ENCODE measurements around the gene FBXO41. TPM values are rescaled to one million over a fixed set of nuclear protein-coding genes. Genes with fewer than 3 reads are reported as not detected.
A peak's percentile ranks its signal among the peaks of the same experiment; 100 is the strongest.

Gene FBXO41
- total RNA-seq, 2 experiments from 2014 or later: 27.7 to 29.5 TPM

DNA sequence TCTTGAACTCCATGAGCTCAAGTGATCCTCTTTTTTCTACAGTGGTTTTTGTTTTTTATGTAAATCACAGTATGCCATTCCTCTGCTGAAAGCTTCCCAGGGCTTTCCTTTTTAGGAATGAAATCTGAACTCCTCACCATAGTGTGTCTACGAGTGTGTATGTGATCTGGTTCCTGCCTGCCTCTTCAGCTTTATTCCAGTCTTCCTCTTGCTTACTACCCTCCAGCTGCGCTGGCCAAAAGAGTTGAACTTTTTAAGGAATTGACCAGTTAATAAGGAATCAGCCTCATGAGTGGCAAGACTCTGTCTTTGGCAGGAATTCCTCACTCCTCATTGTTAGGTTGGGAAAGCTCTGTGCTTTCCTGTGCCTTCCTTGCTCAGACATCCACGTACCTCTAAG, 46.1 kb downstream of the FBXO41 start:
- no peak for DNase-seq
- no peak overlapping the region for H3K4me3 Mint-ChIP-seq
- H3K4me1 Mint-ChIP-seq: peaks cover 43% of the 10 kb centered on the region
- ChIA-PET POLR2A (no interaction called here), CTCF (interaction anchor here (0.5 to 3.1 kb wide), 4 partner anchors 12 to 53 kb away, joined by 3 to 12 read pairs (median 6); no protein-coding TSS in a partner anchor)
- peak overlapping the region; percentile 80 for H3K27ac Mint-ChIP-seq
- H3K36me3 Mint-ChIP-seq (ENCODE audit: low read depth): peaks cover 58% of the 10 kb centered on the region
- intact Hi-C loops (cut with DNase I, micrococcal nuclease): loop anchor here in 1 of 2 experiments (10.0 kb wide), 1 partner anchor 687 kb away; the partner anchor contains the start of gene DGUOK
- no peak for ATAC-seq
- H3K9me3 Mint-ChIP-seq (ENCODE audit: low read depth): no peaks in the 10 kb centered on the region
- no peaks in the 10 kb centered on the region for H3K27me3 Mint-ChIP-seq

DNA sequence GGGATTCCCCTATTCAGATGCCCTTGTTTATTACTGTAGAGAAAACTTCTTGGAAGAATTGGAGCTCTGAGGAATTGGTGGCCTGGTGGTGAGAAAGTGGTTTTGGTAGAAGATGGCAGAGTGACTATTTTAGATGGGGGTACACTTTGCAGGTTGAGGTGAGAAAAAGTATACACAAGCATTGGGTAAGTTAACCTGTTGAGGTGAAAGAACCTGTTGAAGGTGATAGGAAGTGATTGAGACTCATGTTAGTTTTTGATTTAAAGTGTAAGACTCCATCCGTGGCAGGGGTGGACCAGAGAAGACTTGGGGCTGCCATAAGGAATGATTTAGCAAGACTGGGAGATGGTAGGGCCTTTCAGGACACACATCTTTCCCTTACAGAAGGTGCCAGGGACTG, 47.1 kb downstream of the FBXO41 start:
- CTCF ChIA-PET: interaction anchor here (2.0 to 5.3 kb wide), 4 partner anchors 13 to 54 kb away, joined by 5 to 33 read pairs (median 10); no protein-coding TSS in a partner anchor
- H3K27ac Mint-ChIP-seq: peak overlapping the region; percentile 79
- peaks cover 48% of the 10 kb centered on the region for H3K4me1 Mint-ChIP-seq
- H3K4me3 Mint-ChIP-seq: peak overlapping the region; percentile 92
- POLR2A ChIA-PET: interaction anchor here (0.6 to 0.8 kb wide), 2 partner anchors 8 to 126 kb away, joined by 3 to 4 read pairs; no protein-coding TSS in a partner anchor
- DNase-seq (no peak), ATAC-seq (no peak)
- peaks cover 51% of the 10 kb centered on the region for H3K36me3 Mint-ChIP-seq (ENCODE audit: low read depth)
- intact Hi-C loops (cut with DNase I, micrococcal nuclease): loop anchor here in 1 of 2 experiments (10.0 kb wide), 1 partner anchor 688 kb away; the partner anchor contains the start of gene DGUOK
- no peaks in the 10 kb centered on the region for H3K27me3 Mint-ChIP-seq
- H3K9me3 Mint-ChIP-seq (ENCODE audit: low read depth): no peaks in the 10 kb centered on the region

DNA sequence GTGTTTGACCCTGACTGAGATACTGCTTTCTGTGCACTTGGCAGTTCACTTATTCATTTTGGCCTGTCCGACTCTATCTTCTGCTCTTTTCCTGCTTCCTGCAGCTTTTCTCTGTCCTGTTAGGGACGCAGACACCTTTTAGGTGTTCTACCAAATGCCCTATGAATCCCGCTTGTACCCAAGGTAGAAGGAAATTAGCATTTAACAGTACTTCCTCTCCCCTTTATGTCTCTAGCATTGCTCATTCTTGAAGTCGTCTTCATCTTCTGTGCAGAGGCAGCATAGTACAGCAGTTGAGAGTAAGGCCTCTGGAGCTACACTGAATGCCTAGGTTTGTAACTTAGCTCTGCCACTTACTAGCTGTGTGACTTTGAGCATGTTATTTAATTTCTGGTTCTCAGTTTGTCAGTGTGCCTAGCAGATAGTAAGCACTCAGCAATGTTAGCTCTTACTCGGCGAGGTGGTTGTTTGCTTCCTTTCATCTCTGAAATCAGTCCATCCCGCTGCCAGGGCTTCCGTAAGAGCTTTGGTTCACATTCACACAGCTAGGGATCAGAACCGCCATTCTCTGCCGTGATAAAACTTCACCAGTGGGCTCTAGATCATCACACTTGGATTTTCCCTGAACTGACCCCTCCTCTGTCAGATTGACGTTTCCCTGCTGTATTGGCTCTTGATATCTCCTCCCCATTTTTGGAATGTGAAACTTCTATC, 48.8 kb downstream of the FBXO41 start:
- DNase-seq: no peak
- POLR2A ChIA-PET: interaction anchor here (2.0 kb wide), 1 partner anchor 502 kb away, joined by 5 read pairs; the partner anchor contains the start of gene TPRKB
- Mint-ChIP-seq H3K4me3 (peak overlapping the region; percentile 92), H3K27ac (peak overlapping the region; percentile 98), H3K27me3 (no peaks in the 10 kb centered on the region), H3K36me3 (ENCODE audit: low read depth) (peaks cover 45% of the 10 kb centered on the region), H3K9me3 (ENCODE audit: low read depth) (no peaks in the 10 kb centered on the region), H3K4me1 (peaks cover 49% of the 10 kb centered on the region)
- no peak for ATAC-seq
- CTCF ChIA-PET: interaction anchor here (0.6 to 5.5 kb wide), 12 partner anchors 9 to 762 kb away, joined by 3 to 37 read pairs (median 4); partner anchors contain the start of gene SMYD5
- intact Hi-C loops (cut with DNase I, micrococcal nuclease): loop anchor here (2.0 to 10.0 kb wide), 5 partner anchors 49 to 1219 kb away; partner anchors contain the start of genes ALMS1 (in 1 of the 2), DGUOK (in 1 of the 2), FBXO41 (in 1 of the 2) and INO80B (in 1 of the 2)

DNA sequence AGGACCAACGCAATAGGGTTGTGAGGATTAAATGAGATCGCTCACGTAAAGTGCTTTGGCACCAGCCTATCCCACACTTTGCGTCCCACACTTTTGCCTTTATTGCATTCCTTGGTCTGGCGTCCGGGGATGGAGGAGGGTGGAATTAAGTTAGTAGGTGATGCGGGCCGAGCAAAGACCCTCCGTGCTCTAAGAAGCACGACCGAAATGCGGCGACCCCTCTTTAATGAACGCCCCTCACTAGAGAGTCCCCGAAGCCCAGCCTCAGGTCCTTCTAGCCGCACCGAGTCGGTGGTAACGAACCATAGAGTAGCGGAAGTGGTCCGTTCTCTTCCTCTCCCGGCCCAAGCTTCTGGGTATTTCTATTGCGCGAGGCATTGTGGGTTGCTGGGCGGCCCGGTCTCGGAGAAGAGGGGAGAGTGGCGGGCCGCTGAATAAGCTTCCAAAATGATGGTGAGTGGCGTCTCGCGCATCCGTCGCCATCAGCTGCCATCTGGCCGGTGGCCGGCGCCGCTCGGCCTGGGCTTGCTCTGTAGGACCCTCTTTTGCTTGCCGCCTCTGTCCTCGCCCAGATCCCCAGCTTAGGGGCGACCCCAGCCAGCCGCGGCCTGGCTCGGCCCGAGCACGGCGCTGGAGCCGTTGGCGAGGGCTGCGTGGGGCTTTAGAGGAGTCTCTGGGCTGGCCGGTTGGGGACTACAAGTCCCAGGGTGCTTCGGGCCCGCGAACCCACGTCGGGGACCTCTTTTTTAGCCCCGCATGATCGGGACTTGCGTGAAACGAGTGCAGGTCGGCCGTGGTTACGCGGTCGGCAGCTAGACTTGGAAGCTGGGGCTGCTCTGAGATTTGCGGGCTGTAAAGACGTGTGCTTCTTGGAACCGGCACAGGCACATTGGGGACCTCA, 50.1 kb downstream of the FBXO41 start, which contains the start of gene CCT7:
TSS of gene CCT7 (plus strand) at position 377 of the 901 bp plus-strand sequence. CDS start at position 448, 71 bp downstream.
- peak within 1 kb of the TSS; percentile 92 for H3K4me3 Mint-ChIP-seq
- H3K4me1 Mint-ChIP-seq: peaks cover 40% of the 10 kb centered on the region
- DNase-seq (peak; percentile 92), ATAC-seq (peak; percentile 77)
- ChIA-PET CTCF (interaction anchor here (1.1 to 5.5 kb wide), 4 partner anchors 13 to 56 kb away, joined by 4 to 37 read pairs (median 22); partner anchors contain the start of gene SMYD5), POLR2A (interaction anchor here (0.5 to 2.3 kb wide), 8 partner anchors 10 to 946 kb away, joined by 3 to 9 read pairs (median 4); partner anchors contain the start of genes ALMS1, RAB11FIP5 and TPRKB)
- H3K27ac Mint-ChIP-seq: peak within 1 kb of the TSS; percentile 98
- no peaks in the 10 kb centered on the region for H3K27me3 Mint-ChIP-seq
- H3K9me3 Mint-ChIP-seq (ENCODE audit: low read depth): no peaks in the 10 kb centered on the region
- H3K36me3 Mint-ChIP-seq (ENCODE audit: low read depth): peaks cover 39% of the 10 kb centered on the region
- intact Hi-C loops (cut with DNase I, micrococcal nuclease): loop anchor here (1.0 to 10.0 kb wide), 17 partner anchors 20 to 1221 kb away; partner anchors contain the start of genes ALMS1 (in 2 of the 2), EGR4 (in 2 of the 2), FBXO41 (in 2 of the 2) and SFXN5 (in 2 of the 2)

DNA sequence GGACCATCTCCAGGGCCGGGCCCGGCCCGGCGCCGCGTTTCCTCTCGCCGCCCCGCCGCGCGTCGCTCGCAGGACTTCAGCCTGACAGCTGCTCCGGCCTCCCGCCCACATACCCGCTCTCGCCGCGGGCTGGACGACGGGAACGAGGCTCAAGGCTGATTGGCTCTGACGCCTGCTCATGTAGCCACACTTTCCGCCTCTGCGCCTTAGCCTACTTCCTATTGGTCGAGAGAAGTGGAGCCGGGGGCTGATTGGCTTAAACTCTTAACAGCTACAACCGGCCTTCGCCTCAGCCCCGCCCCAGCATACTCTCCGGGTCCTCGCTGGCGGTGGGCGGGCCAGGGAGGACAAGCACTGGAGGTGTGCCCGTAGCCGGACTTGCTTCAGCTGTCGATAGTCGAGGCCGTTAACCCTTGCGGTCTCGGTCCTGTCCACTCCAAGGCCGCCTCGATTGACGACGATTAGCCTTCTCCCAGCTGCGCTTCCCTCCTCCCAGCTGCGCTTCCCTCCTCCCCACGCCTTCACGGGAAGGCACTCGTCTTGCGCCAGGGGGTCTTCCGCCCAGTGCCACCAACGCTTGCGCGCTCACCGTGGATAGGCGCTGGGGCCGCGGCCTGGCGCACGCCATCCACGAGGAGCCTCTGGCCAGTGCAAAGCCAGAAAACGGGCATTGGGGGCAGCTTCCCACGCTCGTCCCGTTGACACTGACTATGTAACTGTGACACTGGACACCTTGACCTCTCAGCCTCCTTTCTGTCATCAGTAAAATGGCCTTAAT, 50.9 kb downstream of the FBXO41 start, which contains the start of gene PRADC1:
TSS of gene PRADC1 (minus strand) at position 86 of the 778 bp plus-strand sequence. CDS start at position 7, 79 bp downstream.
- CTCF ChIA-PET: interaction anchor here (0.8 to 5.5 kb wide), 8 partner anchors 13 to 887 kb away, joined by 3 to 37 read pairs (median 4); partner anchors contain the start of gene SMYD5
- intact Hi-C loops (cut with DNase I, micrococcal nuclease): loop anchor here (1.0 to 10.0 kb wide), 8 partner anchors 19 to 965 kb away; partner anchors contain the start of genes SFXN5 (in 2 of the 2), TPRKB (in 2 of the 2), DGUOK (in 1 of the 2) and MOB1A (in 1 of the 2)
- H3K36me3 Mint-ChIP-seq (ENCODE audit: low read depth): peaks cover 35% of the 10 kb centered on the region
- DNase-seq: peak; percentile 96
- H3K27me3 Mint-ChIP-seq: no peaks in the 10 kb centered on the region
- peak within 1 kb of the TSS; percentile 98 for H3K27ac Mint-ChIP-seq
- H3K9me3 Mint-ChIP-seq (ENCODE audit: low read depth): no peaks in the 10 kb centered on the region
- peak within 1 kb of the TSS; percentile 92 for H3K4me3 Mint-ChIP-seq
- POLR2A ChIA-PET: interaction anchor here (0.6 to 2.3 kb wide), 10 partner anchors 11 to 546 kb away, joined by 3 to 9 read pairs (median 5); partner anchors contain the start of genes ALMS1 and TPRKB
- H3K4me1 Mint-ChIP-seq: peaks cover 32% of the 10 kb centered on the region
- peak; percentile 89 for ATAC-seq

DNA sequence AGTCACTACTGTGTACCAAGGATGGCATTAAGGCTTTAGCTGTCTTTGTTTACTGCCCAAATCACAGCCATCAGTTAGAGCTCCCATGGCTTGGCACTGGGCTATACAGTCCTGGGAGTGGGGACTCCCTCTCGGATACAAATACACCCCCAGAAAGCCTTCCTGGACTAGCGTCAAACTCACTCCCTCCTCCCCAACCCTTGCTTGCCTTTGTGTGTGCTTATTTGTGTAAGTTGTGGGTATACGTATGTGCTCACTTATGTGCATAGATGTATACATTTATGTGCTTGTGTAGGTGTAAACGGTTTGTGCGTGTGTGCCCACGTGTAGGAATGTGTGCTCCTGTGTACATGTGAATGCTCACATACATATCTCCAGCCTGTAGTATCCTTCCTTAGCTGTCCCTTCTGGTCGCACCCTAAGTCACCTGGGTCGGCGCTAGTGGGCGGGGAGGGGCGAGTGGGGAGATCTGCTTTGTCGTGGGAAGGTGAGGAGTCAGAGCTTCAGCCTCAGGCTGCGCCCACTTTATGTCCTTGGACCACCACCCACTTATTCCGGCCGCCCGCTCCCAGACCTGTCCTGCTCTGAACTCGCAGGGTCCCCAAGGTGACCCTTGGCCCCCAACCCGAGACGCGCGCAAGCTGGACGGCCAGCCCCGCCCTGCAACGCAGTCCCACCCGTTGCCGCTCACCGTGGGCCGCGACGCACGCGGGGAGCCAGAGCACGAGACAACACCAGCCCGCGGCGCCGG, 51.7 kb downstream of the FBXO41 start:
- Mint-ChIP-seq H3K36me3 (ENCODE audit: low read depth) (peaks cover 32% of the 10 kb centered on the region), H3K27ac (peak overlapping the region; percentile 80), H3K4me3 (peak overlapping the region; percentile 92), H3K27me3 (no peaks in the 10 kb centered on the region), H3K9me3 (ENCODE audit: low read depth) (no peaks in the 10 kb centered on the region), H3K4me1 (peaks cover 28% of the 10 kb centered on the region)
- POLR2A ChIA-PET: interaction anchor here (0.6 to 2.3 kb wide), 7 partner anchors 10 to 545 kb away, joined by 3 to 9 read pairs (median 5); no protein-coding TSS in a partner anchor
- CTCF ChIA-PET: interaction anchor here (0.8 to 5.5 kb wide), 6 partner anchors 15 to 888 kb away, joined by 3 to 37 read pairs (median 7); partner anchors contain the start of gene SMYD5
- intact Hi-C loops (cut with DNase I, micrococcal nuclease): loop anchor here (1.0 to 10.0 kb wide), 8 partner anchors 18 to 966 kb away; partner anchors contain the start of genes SFXN5 (in 2 of the 2), TPRKB (in 2 of the 2), DGUOK (in 1 of the 2) and MOB1A (in 1 of the 2)
- DNase-seq (peak; percentile 56), ATAC-seq (no peak)

DNA sequence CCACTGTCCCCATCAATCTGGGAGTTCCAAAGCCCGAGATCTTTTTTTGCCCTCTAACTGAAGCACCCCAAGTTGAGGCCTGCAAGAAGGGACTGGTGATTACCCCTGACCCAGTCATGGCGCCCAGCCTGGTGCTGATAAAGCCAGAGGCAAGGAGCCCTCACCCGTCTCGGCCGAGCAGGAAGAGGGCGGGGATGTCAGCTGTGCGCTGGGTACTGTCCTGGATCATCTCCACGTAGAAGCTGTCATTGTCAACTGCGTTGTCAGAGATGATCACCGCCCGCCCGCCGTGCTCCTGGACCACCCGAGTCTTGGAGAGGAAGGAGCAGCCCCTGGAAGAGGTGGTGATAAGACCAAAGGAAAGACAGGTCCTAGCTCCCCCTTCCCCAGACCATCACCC, 55.6 kb downstream of the FBXO41 start:
- Mint-ChIP-seq H3K27ac (no peak overlapping the region), H3K27me3 (no peaks in the 10 kb centered on the region), H3K4me1 (peaks cover 7% of the 10 kb centered on the region), H3K9me3 (ENCODE audit: low read depth) (no peaks in the 10 kb centered on the region), H3K36me3 (ENCODE audit: low read depth) (peaks cover 11% of the 10 kb centered on the region), H3K4me3 (no peak overlapping the region)
- POLR2A ChIA-PET: interaction anchor here (0.5 to 2.3 kb wide), 3 partner anchors 10 to 625 kb away, joined by 3 to 6 read pairs (median 3); no protein-coding TSS in a partner anchor
- intact Hi-C loops (cut with DNase I, micrococcal nuclease): no loop called here
- ATAC-seq (no peak), DNase-seq (no peak)
- CTCF ChIA-PET: interaction anchor here (0.5 to 2.1 kb wide), 8 partner anchors 8 to 341 kb away, joined by 3 to 10 read pairs (median 4); no protein-coding TSS in a partner anchor

DNA sequence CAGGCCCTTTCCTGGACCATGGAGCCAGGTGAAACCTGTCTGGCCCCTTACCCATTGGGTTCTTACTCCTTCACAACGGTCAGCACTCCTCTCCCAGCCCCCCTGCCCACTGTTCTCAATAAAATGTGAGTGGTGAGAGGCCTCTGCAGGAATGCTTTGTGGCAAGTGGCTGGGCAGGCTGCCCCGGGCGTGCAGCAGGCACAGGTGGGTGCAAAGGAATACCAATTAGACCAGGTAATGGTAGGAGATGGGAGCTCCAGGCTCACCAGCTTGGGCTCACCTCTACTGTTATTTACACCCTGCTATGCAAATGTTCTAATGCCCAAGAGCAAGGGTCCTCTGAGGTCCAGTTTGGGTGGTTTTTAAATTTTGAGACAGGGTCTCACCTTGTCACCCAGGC, 57.2 kb downstream of the FBXO41 start:
- ATAC-seq: no peak
- intact Hi-C loops (cut with DNase I, micrococcal nuclease): no loop called here
- CTCF ChIA-PET: no interaction called here
- Mint-ChIP-seq H3K9me3 (ENCODE audit: low read depth) (no peaks in the 10 kb centered on the region), H3K4me3 (no peak overlapping the region), H3K27ac (no peak overlapping the region), H3K4me1 (peaks cover 2% of the 10 kb centered on the region), H3K36me3 (ENCODE audit: low read depth) (peaks cover 21% of the 10 kb centered on the region), H3K27me3 (no peaks in the 10 kb centered on the region)
- DNase-seq: no peak
- POLR2A ChIA-PET: interaction anchor here (2.3 kb wide), 1 partner anchor 9 kb away, joined by 6 read pairs; no protein-coding TSS in a partner anchor

Measured in activated CD4-positive, alpha-beta T cell treated with anti-CD3 and anti-CD28 coated beads for 36 hours (primary cell).